Stimulated activated CD4-positive, alpha-beta T cell treated with anti-CD3 and anti-CD28 coated beads, Interleukin-15, amount 100 ng/mL, for 48 hours (primary cell): ENCODE data around the gene PAPSS2.
"Not testable (repeated sequence)": the region's sequence is repeated elsewhere in the genome, so short reads cannot be mapped to it uniquely, and the experiment has no call there.

Experiments
- DNase-seq, 2 donors: peaks; one replicate each; pipeline ENCODE4 v3.0.0-alpha.2; 2020; ENCODE audit warnings: low read depth in 2 of 2

PAPSS2 gene

DNA sequence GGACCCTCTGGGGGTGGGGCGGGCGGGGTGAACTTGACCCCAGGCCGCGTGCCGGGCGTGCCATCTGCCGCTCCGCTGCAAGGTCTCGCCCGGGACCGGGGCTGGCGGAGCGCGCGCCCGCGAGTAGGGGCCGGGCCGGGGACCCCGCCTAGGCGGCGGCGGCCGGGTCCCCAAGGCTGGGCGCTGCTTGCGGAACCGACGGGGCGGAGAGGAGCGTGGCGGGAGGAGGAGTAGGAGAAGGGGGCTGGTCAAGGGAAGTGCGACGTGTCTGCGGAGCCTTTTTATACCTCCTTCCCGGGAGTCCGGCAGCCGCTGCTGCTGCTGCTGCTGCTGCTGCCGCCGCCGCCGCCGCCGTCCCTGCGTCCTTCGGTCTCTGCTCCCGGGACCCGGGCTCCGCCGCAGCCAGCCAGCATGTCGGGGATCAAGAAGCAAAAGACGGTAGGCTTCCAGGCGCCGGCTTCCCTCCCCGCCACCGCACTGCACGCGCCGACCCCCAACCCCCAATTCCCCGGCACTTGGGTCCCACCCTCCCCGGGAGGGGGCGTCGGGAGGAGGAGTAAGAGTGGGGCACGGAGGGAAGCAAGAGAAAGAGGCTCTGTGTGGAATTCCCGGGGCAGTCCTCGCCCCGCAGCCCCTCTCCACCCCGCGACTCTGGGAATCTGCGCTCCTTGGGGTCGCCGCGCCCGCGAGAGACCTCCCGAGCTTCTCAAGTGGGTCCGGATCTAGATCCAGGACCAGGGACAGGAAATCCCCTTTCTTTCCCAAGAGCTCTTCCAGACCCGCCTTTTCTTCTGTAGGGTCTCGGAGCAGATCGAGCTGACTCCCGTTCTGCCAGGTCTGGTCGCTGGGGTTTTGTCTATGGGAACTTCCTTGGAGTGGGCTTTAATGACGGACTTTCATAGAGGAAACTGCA lies at the start of gene PAPSS2:
PAPSS2 (plus strand) TSS at position 308 of the 913 bp plus-strand sequence; CDS start at position 412, 104 bp downstream.
- DNase-seq, result no peak

DNA sequence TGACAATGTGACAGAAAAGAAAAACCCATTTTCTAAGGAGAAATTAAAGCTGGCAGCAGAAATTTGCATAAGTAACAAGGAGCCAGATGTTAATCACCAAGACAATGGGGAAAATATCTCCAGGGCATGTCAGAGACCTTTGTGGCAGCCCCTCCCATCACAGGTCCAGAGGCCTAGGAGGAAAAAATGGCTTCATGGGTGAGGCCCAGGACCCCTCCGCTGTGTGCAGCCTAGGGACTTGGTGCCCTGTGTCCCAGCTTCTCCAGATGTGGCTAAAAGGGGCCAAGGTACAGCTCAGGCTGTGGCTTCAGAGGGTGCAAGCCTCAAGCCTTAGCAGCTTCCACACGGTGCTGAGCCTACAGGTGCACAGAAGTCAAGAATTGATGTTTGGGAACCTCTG lies 48.3 kb upstream of the PAPSS2 start:
- not testable (repeated sequence) for DNase-seq

DNA sequence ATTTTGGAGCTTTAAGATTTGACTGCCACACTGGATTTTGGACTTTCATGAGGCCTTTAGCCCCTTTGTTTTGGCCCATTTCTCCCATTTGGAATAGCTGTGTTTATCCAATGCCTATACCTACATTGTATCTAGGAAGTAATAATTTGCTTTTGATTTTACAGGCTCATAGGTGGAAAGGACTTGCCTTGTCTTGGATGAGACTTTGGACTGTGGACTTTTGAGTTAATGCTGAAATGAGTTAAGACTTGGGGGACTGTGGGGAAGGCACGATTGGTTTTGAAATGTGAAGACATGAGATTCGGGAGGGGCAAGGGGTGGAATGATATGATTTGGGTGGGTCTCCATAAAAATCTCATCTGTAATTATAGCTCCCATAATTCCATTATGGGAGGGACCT lies 47.6 kb upstream of the PAPSS2 start:
- no peak for DNase-seq

DNA sequence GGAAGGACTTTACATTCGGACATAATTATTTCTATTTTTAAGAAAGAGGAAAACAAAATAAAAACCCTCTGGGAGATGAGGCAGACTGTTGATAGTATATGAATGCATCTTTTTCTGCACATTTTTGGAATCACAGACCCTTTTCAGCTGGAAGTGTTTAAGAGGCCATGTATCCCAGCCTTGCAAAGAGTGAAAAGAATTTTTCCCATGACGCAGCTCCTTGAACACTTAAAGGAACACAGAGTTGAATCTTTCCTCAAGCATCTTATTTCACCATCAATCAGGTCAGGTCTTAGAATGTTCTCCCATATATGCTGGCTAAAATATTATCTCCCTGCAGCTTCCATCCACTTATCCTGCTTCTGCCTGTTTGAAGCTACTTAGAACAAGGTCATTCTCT lies 45.9 kb upstream of the PAPSS2 start:
- no peak for DNase-seq

- DNase-seq, result no peak
Measured at GRCh38 chr10:87615856-87616255, 43.8 kb upstream of the PAPSS2 start.

GRCh38 chr10:87617503-87617902 lies 42.2 kb upstream of the PAPSS2 start:
- no peak for DNase-seq

GRCh38 chr10:87618566-87619423 lies 40.9 kb upstream of the PAPSS2 start:
- DNase-seq, result no peak

- DNase-seq, result no peak
Measured at GRCh38 chr10:87619705-87620104, 40.0 kb upstream of the PAPSS2 start.

DNA sequence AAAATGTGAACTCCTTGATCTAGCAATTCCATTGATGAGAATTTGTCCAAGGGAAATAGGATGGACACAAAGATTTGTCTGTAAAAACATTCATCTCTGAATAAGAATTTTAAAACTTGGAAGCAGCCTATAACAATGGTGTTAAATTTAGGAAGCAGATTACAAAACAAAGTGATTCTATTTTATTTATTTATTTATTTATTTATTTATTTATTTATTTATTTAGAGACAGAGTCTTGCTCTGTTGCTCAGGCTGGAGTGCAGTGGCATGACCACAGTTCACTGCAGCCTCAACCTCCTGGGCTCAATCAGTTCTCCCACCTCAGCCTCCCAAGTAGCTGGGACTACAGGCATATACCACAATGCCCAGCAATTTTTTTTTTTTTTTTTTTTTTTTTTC lies 38.2 kb upstream of the PAPSS2 start:
- DNase-seq, result not testable (repeated sequence)

DNA sequence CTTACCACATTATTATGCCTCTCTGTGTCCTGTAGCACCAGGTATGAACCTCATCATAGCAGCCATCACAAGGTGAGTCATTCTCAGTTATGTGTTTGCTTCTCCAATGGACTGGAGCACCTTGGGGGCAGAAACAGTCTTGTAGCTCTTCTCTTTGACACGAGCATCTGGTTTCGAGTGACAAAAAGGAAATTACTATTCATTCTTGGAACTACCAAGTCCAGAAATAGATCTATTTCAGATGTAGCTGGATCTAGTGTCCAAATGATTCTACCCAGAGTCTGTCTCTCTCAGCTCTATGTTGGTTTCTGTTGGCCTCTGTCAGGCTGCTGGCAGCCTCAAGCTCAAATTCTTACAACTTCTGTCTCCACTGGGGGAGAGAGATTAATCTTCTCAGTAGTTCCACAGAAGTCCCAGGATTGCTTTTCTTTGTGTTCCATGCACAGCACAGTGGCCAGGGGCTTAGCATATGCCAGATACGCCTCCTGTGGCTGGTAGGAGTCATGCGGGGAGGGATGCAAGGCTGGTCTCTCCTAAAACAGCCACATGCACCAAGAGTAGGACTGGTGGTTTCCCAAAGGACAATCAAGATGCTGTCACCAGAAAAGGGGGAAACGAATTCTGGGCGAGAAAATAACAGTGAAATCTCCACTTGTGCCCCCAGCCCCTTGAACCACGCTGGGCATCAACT lies 37.2 kb upstream of the PAPSS2 start:
- DNase-seq, result no peak

DNA sequence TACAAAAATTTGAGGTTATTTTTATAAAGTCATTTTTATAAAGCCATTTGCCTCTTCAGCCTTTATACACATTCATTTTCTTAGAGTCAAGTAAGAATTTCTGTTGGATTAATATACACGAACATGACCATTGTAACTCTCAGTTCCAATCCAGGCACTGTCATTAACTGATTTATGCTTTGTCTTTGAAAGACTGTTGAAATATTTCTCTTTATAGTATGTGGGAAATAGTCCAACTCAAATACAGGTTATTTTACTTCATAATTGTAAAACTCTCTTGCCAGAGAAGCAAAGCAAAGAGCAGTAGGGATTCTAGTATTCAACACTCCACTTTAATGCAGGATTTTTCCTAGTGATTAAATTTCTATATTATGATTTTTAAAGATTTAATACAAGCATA lies 36.5 kb upstream of the PAPSS2 start:
- DNase-seq, result no peak

DNA sequence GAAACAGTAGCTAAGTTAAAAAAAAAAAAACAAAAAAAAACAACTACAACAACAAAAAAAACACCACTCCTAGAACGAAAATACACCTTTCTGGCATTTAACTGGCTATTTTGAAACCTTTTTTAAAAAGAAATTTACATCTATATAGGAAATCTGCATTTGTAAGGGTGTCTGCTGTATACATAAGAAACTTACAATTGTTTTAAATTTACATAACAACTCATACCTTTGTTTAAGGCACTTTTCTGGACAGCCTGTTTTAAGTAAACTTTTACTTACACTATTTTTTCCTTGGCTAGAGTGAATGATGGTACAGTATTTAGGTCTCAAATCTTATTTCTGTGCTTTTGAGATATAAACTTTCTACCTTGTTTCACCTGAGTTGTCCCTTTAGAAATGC lies 34.0 kb upstream of the PAPSS2 start:
- DNase-seq, result no peak

DNA sequence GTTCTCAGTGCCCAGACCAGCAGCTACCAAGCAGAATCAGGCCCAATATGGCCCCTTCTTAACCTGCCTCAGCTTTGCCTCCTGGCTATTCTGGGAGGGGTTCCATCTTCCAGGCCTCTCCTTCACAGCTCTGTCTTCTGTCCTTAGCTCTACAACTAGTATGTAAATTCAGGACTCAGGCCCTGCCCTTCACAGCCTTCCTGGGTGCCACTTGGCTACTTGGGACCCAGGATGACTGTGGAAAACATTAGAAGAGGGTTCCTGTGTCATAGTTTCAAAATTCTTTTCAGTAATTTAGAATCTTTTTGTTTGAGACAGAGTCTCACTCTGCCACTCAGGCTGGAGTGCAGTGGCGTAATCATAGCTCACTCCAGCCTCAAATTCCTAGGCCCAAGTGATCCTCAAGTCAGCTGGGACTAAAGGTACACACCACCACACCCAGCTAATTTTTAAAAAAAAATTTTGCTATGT lies 33.2 kb upstream of the PAPSS2 start:
- DNase-seq, result no peak

- DNase-seq, result no peak
Measured at GRCh38 chr10:87630171-87630570, 29.5 kb upstream of the PAPSS2 start.

GRCh38 chr10:87632454-87632853 lies 27.2 kb upstream of the PAPSS2 start:
- DNase-seq, result no peak

- DNase-seq, result no peak
Measured at GRCh38 chr10:87634311-87634710, 25.4 kb upstream of the PAPSS2 start.

GRCh38 chr10:87635498-87636312 lies 24.0 kb upstream of the PAPSS2 start:
- peak; percentile 30 to 33 for DNase-seq

DNA sequence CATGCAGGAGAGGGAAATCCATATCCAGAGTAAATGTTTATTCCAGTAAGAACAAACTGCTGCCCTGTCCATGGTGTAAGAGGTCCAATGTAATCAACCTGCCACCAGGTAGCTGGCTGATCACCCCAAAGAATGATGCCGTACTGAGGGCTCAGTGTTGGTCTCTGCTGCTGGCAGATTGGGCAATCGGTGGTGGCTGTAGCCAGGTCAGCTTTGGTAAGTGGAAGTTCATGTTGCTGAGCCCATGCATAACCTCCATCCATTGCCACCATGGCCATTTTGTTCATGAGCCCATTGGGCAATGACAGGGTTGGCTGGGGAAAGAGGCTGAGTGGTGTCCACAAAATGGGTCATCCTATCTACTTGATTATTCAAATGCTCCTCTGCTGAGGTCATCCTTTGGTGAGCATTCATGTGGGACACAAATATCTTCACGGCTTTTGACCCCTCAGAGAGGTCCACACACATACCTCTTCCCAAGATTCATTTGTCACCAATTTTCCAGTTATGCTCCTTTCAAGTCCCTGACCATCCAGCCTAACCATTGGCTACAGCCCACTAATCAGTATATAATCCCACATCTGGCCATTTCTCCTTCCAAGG lies 23.3 kb upstream of the PAPSS2 start:
- no peak for DNase-seq

DNA sequence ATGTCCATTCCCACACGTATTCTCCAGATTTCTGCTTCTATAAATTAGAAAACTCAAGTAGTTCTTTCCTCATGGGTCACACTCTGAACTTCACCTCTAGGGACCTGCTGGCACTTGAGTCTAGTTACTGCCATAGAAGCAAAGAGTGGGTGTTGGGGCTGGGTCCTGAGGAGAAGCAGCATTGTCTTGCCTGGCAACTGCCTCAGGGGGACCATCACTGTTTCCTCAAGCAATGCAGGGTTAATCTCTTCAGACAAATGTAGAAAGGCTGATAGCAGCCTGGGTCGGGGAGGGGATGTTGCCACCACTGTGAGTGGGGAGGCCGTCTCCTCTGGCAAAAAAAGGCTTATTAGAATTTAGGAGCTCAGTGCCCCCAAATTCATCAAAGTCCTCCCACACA lies 20.2 kb upstream of the PAPSS2 start:
- DNase-seq, result no peak

- no peak for DNase-seq
Measured at GRCh38 chr10:87640043-87640442, 19.6 kb upstream of the PAPSS2 start.

DNA sequence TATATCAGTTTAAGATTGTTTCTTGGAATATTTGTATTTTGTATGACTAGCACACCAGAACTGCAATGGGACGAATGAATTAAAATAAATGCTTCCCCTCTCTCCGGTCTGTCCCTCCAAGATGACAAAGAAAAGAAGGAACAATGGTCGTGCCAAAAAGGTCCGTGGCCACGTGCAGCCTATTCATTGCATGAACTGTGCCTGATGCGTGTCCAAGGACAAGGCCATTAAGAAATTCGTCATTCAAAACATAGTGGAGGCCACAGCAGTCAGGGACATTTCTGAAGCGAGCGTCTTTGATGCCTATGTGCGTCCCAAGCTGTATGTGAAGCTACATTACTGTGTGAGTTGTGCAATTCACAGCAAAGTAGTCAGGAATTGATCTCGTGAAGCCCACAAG lies 17.2 kb upstream of the PAPSS2 start:
- no peak for DNase-seq
